NOMO-1 treated with DMSO at 0.1 percent for 48 hours (cell line): Measurements from ENCODE around the gene MSI2.
A peak's percentile ranks its signal among the peaks of the same experiment; 100 is the strongest.

Source experiments
- DNase-seq: peaks from one replicate; lab custom pipeline; 2025; ENCODE audit not compliant: unreplicated experiment; lab: John Stamatoyannopoulos, UW

MSI2 gene

DNA sequence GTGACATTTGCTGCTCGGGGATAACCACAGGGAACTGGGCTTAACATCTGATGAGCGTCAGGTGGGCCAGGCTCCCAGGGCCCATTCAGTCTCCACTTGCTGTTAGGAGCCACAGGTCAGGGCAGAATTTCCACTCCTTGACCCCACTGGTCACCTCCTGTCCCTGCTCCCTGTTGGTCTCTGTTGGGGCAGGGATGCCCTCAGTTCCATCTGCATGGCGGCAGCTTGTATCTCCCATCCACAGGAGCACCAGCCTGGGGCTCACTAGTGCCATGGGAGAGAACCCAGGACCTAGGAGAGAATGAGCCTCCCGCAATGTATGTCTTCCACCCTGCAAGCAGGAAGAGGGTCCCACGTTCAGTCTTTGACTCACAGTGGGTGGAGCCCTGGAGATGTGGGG, 276.6 kb downstream of the MSI2 start:
- DNase-seq, result no peak

DNA sequence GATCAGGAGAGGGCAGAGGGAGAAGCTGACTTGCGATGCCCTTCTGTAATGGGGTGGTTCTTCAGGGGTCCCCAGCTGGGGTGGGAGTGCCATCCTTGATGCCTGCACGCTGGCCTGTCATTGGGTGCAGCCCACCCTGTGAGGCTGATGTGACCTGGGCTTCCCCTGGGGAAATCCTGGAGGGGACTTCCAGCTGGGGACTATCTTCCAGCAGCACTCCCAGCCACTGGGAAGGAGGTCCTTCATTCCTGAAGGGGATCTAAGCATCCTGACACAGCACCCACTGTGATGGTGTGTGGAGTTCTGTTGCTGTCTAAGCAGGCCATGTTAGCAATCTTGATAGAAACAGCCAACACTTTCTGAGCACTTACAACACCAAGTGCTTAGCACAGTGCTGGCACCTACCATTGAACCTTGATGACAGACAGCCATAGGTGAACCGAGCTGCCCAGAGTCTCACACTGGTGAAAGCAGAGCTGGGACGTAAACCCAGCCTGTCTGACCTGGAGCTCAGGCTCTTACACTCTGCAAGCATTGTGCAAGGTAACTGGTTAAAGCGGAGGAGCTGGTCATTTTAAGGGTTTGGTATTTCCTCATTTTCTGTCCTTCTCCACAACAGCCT, 277.5 kb downstream of the MSI2 start:
- DNase-seq, result peak; percentile 1

DNA sequence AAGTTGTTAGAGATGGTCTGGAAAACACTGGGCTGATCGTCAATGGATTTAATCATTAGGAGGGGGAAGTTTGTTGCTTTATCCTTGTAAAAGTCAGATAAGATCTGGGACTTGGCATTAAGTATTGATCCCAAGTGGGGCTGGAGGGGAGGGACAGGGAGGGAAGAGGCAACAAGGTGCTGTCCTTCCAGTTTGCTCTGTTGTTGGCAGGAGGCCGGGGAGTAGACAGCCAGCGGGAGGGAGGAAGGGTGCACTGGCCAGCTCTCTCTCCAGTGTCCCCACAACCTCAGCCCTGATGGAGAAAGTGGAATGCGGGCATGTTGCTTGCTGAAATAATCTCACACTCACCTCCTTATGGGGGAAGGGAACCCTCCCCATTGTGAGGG, 278.5 kb downstream of the MSI2 start:
- DNase-seq, result no peak

DNA sequence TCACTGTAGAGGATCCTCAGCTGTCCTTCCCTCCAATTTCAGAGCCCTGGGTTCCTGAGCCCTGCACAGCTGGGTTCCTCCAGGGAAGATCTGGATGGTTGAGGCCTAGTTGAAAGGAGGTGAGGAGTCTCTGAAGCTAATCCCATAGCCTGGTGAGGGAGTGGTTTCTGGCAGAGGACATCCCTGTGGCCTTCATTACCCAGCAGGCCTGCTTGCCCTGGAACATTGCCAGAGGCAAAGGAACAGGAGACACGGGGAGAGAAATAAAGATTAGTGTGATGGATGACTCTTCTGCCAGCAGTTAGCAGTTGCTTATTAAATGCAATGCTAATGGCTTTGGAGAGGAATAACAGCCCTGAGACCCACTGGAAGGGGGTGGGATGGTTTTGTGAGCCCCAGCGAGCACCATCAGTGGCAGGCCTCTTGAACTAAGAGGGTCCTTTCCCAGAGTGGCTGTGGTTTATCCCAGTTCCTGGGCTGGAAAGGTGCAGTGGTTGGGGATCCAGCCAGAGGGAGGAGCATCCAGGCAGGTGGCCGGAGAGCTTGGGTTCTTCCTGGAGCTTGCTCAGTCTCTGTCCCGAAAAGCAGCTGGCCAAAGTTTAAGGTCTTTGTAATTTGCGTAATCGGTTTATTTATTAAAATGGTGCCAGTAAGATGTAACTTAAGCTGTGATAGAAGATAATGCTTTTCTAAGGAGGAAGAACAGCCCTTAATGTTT, 279.1 kb downstream of the MSI2 start:
- DNase-seq, result no peak

DNA sequence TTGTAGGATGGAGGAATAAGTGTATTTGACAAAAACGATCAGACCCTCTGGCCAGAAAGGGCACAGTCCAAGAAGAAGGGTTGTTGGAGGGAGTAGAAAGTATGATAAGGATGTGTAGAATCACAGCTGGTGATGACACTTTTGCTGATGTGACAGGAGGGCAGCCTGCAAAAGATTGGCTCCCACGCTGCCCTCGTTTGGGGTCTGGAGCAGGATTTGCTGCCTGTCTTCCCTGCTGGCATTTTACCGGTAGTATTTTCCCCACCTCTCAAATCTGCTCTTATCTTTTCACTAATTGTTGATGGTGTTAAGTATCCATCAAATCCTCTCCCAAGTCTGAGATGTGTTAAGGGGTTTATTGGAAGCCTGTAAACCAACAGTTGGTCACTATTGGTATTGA, 280.0 kb downstream of the MSI2 start:
- DNase-seq, result no peak

- no peak for DNase-seq
Measured at GRCh38 chr17:57536789-57537523, 280.6 kb downstream of the MSI2 start.

DNA sequence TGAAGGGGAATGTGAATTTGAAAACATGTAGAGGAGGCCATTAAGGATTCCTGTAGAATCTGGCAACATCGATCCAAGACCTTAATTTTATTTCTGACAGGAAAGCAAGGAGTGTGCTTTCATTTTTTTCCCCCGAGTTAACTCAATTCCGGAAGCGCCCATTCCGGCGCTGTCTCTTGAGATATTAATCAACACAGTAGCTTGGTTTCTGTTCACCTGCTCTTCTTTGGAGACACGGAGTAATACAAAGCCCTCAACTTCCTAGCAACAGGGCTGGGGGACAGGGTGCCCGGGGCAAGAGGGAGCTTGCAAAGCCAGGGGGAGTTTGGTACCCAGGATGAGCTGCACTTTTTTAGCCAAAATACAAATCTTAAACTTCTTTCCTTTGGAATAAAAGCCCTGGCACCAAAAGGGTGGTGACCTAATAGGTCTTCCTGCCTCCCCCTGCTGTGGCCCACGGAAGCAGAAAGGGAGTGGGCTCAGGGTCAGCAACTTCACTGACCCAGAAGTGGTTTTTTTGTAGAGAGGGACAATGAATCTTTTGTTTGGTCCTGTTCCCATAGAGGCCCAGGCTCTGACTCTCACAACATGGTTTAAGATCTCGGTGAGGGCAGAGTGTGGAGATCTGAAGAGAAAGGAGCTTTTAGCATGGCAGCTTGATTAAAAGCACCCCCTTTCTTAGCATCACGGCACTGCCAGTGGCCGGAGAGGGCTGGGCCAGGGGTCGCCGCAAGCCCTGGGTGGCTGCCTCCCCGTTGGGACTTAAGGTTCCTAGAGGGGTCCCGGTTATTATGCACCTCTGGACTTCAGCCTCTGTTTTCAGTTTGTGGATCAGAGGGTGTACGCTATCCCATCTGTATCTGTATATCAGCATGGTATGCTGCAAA, 281.4 kb downstream of the MSI2 start:
- no peak for DNase-seq

- DNase-seq, result no peak
Measured at GRCh38 chr17:57538736-57539456, 282.6 kb downstream of the MSI2 start.

DNA sequence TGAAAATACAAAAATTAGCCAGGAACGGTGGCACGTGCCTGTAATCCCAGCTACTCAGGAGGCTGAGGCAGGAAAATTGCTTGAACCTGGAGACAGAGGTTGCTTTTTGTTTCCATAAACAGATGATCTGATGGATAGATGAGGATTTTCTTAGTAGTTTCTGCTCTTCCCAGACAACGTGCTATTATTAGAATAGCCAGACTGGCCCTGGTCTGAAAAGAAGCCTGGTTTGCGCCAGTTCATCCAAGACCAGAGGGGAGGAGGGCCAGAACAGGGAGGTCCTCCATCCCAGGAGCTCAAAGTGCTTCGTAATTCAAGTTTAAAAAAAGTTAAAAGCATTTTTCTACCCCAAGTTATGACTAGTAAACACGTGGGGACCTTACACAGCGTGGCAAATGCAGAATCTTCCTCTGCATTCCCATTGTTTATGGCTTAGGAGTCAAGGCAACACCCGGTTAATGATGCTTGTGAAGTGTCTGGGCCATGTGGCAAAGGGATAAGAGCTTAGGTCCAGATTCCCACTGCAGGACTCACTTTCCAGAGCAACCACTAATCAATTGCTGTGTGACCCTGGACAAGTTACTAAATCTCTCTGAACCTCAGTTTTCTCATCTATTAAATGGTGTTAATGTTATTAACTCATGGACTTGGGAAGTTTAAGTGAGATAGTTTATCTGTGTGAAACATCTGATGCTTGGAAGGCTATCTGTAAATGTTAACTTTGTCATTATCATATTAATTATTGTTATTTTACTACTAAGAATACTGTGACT, 283.4 kb downstream of the MSI2 start:
- no peak for DNase-seq

- no peak for DNase-seq
Measured at GRCh38 chr17:57540596-57540995, 284.3 kb downstream of the MSI2 start.

- no peak for DNase-seq
Measured at GRCh38 chr17:57541049-57541448, 284.7 kb downstream of the MSI2 start.

GRCh38 chr17:57541472-57542394, 285.4 kb downstream of the MSI2 start:
- DNase-seq, result peak; percentile 79

DNA sequence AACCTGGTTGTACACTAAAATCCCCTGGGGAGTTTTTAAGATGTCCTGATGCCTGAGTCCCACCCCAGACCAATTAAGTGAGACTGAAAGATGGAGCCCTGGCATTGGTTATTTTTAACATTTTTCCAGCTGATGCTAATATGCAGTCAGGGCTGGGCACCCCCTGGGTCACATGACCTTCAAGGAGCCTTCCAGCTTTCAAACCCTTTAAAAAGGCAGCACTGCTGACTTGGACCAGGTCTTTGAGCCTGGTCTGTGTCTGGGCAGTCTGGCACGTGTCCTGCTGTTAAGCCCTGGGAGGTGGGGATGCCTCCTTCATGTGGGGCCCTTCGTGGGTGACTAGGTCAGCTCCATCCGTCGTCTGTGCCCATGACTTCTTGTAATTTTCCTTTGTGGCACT, 286.2 kb downstream of the MSI2 start:
- DNase-seq, result no peak

DNA sequence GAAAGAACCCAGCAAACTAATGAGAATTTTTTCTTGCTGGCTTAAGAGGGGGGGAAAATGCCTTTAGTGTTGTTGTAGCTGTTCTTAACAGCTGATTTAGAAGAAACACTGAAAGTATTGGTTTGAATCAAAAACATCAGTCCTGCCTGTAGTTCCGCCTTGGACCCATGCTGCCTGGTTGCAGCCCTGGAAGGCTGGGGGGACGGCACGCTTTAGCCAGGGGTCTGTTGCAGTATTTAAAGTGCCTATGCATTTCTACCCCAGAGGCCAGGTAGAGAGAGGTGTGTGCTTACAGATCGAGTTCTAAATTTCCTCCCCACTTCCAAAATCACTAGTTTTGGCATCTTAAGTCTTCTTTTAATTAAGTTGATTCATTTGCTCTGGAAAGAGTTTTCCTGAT, 286.9 kb downstream of the MSI2 start:
- DNase-seq, result no peak

GRCh38 chr17:57544401-57544800, 288.1 kb downstream of the MSI2 start:
- DNase-seq, result no peak

DNA sequence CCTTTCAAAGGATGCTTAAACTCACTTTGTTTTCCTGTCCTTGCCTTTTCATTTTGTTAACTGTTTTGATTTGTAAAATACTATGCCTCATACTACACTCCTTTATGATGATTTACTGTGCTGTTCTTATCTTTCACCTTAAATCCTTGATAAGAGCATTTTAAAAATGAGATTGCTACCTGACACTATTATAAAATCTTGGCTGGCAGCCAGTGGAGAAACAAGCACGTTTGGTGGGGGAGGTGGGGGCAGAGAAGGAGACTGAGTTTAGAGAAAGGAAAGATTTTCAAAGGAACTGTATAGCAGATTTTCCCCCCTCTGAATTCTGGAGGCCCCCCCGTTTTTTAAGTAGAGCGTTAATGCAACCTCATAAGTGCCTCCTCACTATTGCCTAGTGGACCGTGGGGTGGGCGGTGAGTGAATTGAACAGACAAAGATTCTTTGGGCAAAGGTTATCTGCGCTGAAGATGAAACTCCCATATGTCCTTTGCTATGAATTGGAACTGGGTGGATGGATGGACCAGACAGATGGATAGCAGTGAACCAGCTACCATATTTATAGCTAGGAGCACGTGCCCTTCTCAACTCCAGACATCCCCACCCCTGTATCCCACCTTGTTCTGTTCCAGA, 288.6 kb downstream of the MSI2 start:
- DNase-seq, result no peak

DNA sequence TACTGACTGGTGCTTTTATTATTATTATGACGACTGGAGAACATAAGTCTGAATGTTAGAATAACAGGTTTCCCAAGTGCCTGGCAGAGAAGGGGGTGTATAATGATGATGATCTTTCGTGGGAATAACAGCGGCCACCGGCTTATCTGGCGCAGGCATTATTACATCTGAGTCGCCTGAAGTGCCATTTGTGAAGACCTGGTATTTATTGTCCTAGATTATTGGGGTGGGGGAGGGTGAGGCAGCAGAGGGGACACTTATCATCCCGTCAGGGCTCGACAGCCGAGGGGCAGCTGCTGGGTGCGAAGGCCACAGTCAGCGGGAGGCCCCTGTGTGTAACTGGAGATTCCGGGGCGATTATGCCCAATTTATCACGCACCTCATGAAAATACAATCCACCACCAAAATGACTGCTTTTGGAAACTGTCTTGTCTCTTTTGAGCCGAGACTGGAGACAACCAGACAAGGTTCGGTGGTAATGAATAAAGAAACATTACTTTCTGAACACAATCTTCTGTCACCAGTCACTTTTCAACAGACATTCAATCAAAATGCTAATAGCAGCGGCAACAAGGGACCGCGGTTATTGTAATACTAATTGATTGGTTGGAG, 289.5 kb downstream of the MSI2 start:
- DNase-seq, result no peak
